ENCODE data around the gene AQP3. TPM values are rescaled to one million over a fixed set of nuclear protein-coding genes. Genes with fewer than 3 reads are reported as not detected.
"Not testable (repeated sequence)": the region's sequence is repeated elsewhere in the genome, so short reads cannot be mapped to it uniquely, and the experiment has no call there.

Gene AQP3
- total RNA-seq, 3 donors from 2014 or later = 2.6 to 8.3 (median 3.9) TPM

DNA sequence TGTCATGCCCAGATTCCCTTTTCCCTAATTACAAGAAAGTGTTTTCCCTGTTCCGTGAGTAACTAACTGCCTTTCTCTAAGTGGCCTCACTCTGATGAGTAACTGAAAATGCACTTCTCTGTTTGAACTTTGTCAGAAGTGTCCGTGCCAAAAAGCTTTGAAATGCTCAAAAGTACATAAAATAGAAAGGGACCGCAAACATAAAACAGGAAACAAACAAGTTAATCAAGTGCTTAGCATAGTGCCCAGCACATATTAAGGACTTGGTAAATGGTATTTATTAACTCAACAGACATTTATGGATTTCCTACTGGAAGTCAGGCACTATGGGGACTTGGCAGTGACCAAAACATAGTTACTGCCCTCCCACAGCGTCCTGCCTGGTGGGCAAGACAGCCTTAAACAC lies 22.3 kb downstream of the AQP3 start:
- ATAC-seq (no peak), DNase-seq (no peak)
- no peaks in the 10 kb centered on the region for H3K4me1 ChIP-seq (ENCODE audit: low read depth)
- intact Hi-C loops (cut with DNase I, micrococcal nuclease) = no loop called here
- H3K4me3 ChIP-seq = no peak overlapping the region
- no peaks in the 10 kb centered on the region for H3K36me3 ChIP-seq (ENCODE audit: low read depth)
- TF ChIP-seq, protein P1, sequence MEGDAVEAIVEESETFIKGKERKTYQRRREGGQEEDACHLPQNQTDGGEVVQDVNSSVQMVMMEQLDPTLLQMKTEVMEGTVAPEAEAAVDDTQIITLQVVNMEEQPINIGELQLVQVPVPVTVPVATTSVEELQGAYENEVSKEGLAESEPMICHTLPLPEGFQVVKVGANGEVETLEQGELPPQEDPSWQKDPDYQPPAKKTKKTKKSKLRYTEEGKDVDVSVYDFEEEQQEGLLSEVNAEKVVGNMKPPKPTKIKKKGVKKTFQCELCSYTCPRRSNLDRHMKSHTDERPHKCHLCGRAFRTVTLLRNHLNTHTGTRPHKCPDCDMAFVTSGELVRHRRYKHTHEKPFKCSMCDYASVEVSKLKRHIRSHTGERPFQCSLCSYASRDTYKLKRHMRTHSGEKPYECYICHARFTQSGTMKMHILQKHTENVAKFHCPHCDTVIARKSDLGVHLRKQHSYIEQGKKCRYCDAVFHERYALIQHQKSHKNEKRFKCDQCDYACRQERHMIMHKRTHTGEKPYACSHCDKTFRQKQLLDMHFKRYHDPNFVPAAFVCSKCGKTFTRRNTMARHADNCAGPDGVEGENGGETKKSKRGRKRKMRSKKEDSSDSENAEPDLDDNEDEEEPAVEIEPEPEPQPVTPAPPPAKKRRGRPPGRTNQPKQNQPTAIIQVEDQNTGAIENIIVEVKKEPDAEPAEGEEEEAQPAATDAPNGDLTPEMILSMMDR (IDR thresholded peaks at IDR 0.05) = no peak
- no peaks in the 10 kb centered on the region for H3K9me3 ChIP-seq

DNA sequence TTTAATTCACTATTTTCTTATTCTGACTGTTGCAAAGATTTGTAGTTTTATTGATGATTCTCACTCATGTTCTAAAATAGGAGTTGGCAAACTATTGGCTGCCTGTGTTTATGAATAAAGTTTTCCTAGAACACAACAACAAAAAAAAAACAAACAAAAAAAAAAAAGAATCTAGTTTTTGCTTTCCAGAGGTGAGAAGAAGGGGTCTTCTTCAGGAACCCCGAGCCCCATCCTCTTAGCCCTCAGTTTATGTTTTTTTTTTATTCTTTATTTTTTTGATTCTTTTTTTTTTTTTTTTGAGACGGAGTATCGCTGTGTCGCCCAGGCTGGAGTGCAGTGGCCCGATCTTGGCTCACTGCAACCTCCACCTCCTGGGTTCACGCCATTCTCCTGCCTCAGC lies 22.9 kb downstream of the AQP3 start:
- intact Hi-C loops (cut with DNase I, micrococcal nuclease); DNase-seq; ATAC-seq: not testable (repeated sequence)

DNA sequence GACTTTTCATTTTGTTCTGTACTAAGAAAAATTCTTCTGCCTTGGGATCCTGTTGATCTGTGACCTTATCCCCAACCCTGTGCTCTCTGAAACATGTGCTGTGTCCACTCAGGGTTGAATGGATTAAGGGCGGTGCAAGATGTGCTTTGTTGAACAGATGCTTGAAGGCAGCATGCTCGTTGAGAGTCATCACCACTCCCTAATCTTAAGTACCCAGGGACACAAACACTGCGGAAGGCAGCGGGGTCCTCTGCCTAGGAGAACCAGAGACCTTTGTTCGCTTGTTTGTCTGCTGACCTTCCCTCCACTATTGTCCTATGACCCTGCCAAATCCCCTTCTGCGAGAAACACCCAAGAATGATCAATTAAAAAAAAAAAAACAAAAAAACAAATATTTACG lies 23.4 kb downstream of the AQP3 start:
- H3K4me1 ChIP-seq (ENCODE audit: low read depth); H3K4me3 ChIP-seq; H3K36me3 ChIP-seq (ENCODE audit: low read depth); H3K9me3 ChIP-seq; DNase-seq; intact Hi-C loops (cut with DNase I, micrococcal nuclease); ATAC-seq: not testable (repeated sequence)

More for the DNA sequence above, 22.9 kb downstream of the AQP3 start:
- not testable (repeated sequence) for H3K4me1 ChIP-seq (ENCODE audit: low read depth); H3K9me3 ChIP-seq; H3K4me3 ChIP-seq; H3K36me3 ChIP-seq (ENCODE audit: low read depth)

DNA sequence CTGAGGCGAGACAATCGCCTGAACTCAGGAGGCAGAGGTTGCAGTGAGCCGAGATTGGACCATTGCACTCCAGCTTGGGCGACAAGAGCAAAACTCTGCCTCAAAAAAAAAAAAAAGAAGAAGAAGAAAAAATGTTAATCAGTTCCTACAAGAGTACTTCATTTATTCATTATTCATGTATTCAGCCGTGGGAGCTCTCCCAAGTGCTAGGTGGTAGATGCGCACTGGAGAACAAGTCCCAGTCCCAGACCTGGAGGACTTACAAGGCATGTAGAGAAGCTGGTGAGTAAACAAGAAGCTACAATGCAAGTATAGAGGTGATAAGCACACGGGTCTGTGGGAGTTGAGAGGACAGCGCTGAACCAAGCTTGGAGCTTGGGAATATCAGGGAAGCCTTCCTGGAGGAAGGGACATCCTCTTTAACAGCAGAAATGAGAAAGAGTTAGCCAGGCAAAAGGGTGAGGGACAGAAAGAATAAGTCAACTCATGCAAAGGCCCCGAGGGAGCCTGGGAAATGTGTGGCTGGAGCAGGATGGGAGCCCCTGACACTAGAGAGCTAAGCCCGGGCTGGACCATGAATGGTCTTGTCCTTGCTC lies 27.6 kb downstream of the AQP3 start:
- intact Hi-C loops (cut with DNase I, micrococcal nuclease) = no loop called here
- no peak for ATAC-seq

DNA sequence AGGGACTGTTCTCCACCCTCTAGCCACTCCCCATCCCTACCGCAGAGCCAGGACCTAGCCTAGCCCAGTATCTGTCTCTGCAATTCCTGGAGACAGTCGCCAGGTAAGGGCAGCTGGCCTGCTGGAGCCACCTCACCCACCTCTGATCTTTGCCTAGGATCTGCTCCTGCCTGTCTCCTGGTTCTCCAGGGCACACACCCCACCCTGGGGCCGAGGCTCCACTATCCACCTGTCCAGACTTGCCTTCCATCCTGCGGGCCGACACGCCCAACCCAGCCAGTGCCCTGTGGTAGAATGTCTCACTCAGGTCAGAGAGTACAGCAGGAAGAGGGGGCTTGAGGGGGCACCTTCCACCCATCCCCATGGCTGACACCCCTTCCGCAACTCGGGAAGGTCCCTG lies 29.3 kb downstream of the AQP3 start:
- Histone ChIP-seq H3K4me1 (ENCODE audit: low read depth) (peaks cover 14% of the 10 kb centered on the region), H3K9me3 (no peaks in the 10 kb centered on the region), H3K4me3 (no peak overlapping the region), H3K36me3 (ENCODE audit: low read depth) (no peaks in the 10 kb centered on the region)
- intact Hi-C loops (cut with DNase I, micrococcal nuclease) = no loop called here
- ATAC-seq (peak; percentile 44), DNase-seq (peak; percentile 57 to 64 (median 64))
- TF ChIP-seq, protein P1 (IDR thresholded peaks at IDR 0.05) = no peak

More for the DNA sequence above, 27.6 kb downstream of the AQP3 start:
- H3K4me1 ChIP-seq (ENCODE audit: low read depth) = peaks cover 14% of the 10 kb centered on the region
- TF ChIP-seq, protein P1 (IDR thresholded peaks at IDR 0.05) = no peak
- no peak for DNase-seq
- H3K4me3 ChIP-seq = no peak overlapping the region
- H3K9me3 ChIP-seq = no peaks in the 10 kb centered on the region
- no peaks in the 10 kb centered on the region for H3K36me3 ChIP-seq (ENCODE audit: low read depth)

DNA sequence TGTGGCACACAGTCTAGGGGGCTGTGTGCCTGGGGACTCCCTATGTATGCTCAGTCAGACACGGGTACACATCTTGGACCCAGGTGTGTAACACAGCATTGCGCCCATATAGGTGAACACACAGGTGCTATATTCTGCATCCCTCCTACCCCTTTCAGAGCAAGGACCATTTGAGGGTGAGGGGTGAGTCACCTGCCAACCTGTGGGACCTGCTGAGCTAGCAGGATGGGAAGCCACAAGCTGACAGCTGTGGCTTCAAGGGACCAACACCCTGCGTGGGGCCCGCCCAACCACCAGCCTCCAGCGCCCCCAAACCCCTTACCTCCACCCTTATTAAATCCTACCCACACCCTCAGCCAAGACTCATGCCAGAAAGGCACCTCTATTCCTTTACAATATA lies 30.4 kb downstream of the AQP3 start:
- TF ChIP-seq, protein P1 (IDR thresholded peaks at IDR 0.05) = no peak
- no peak overlapping the region for H3K4me3 ChIP-seq
- intact Hi-C loops (cut with DNase I, micrococcal nuclease) = loop anchor here in 1 of 2 donors (2.0 kb wide), 1 partner anchor 42 kb away; no protein-coding TSS in a partner anchor
- peaks cover 14% of the 10 kb centered on the region for H3K4me1 ChIP-seq (ENCODE audit: low read depth)
- no peak for ATAC-seq
- no peaks in the 10 kb centered on the region for H3K36me3 ChIP-seq (ENCODE audit: low read depth)
- DNase-seq = no peak
- no peaks in the 10 kb centered on the region for H3K9me3 ChIP-seq

All from mucosa of descending colon (tissue), 3 donors.